Nephron progenitor cell (in vitro differentiated cells): ENCODE results near the gene GPS2.

Experiments
- DNase-seq: peaks from one replicate; pipeline ENCODE4 v3.0.0; 2021
- H3K27ac Mint-ChIP-seq: 2 replicates; pipeline ENCODE4 v1.8.0; 2021; ENCODE audit warnings: mild to moderate bottlenecking, moderate library complexity, mixed read lengths
- H3K27me3 Mint-ChIP-seq: 2 replicates; pipeline ENCODE4 v1.8.0; 2021; ENCODE audit warnings: mild to moderate bottlenecking, low read depth, mixed read lengths; ENCODE audit not compliant: poor library complexity
- H3K36me3 Mint-ChIP-seq: 2 replicates; pipeline ENCODE4 v1.8.0; 2021; ENCODE audit warnings: low read depth, mixed read lengths
- H3K4me1 Mint-ChIP-seq: 2 replicates; pipeline ENCODE4 v1.8.0; 2021; ENCODE audit warnings: mixed read lengths
- H3K4me3 Mint-ChIP-seq: 2 replicates; pipeline ENCODE4 v1.8.0; 2021; ENCODE audit warnings: mild to moderate bottlenecking, moderate library complexity, mixed read lengths
- H3K9me3 Mint-ChIP-seq: 2 replicates; pipeline ENCODE4 v1.8.0; 2021; ENCODE audit warnings: mild to moderate bottlenecking, moderate library complexity, mixed read lengths
- TF ChIP-seq, protein P1 (sequence below): fragments of 200-600 bp; sonication (generic); IDR thresholded peaks from 2 replicates; pipeline ENCODE4 v1.5.0; 2021; ENCODE audit warnings: antibody characterized with exemption

Gene GPS2

DNA sequence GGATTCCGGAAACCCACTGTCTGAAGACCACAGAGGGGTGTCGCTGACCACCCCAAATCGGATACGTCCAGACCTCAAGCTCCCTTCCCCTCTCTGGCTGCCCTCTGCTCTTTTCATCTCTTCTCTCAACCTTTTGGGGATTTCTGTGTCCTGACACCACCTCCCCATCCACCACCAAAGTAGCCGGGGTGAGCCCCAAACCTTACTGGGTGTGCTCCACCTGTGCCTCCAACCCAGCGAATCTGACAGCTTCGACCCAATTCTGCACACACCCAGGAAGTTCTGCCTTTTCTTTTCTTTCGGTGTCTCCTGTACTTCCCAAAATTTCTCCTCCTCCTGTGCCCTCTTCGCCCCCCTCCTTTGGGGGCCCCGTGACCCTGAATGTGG lies 37.3 kb upstream of the GPS2 start:
- peak overlapping the region; percentile 89 for H3K4me3 Mint-ChIP-seq
- DNase-seq = no peak

DNA sequence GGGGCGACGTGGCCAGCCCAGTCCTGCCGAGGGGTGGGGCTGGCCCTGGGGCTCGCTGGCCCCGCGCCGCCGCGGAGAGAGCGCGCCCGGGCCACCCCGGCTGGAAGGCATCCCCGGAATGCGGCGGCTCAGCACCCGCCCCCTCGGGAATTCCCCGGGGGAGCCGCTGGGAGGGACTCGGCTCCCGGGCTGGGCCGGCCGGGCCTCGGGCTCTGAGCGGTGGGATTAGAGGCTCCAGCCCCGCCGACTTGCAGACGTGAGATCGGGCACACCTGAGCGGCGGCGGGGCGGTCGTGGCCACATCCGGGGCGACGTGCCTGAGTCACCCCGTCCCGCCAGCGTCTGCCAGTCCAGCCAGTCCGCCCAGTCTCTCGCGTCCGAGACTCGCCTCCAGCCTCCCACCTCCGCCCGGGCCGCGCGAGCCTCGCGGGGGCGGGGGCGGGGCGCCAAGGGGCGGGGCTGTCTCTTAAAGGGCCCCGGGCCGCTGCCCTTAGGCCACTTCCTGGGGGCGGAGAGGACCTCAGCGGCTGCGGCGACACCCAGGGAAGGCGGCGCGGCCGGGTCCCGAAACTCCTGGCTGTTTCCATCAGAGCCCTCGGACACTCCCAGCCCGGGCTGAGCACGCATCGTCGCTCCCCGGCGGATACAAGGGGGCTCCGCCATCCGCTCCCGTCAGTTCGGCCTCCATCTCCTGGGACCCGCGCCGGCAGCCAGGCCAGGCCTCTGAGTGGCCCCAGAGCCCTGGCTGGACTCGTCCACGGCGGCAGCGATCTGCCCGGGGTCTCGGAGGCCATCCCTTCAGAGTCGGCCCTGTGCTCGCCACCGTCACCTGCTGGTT lies 36.7 kb upstream of the GPS2 start, which contains the start of gene KCTD11:
Gene KCTD11, plus strand, starts transcription at position 498 of the 838 bp plus-strand sequence.
- no peaks in the 10 kb centered on the region for H3K36me3 Mint-ChIP-seq
- no peaks in the 10 kb centered on the region for H3K9me3 Mint-ChIP-seq
- H3K27ac Mint-ChIP-seq = peak within 1 kb of the TSS; percentile 78
- H3K4me3 Mint-ChIP-seq = peak within 1 kb of the TSS; percentile 89
- DNase-seq = peak; percentile 90
- TF ChIP-seq, protein P1, sequence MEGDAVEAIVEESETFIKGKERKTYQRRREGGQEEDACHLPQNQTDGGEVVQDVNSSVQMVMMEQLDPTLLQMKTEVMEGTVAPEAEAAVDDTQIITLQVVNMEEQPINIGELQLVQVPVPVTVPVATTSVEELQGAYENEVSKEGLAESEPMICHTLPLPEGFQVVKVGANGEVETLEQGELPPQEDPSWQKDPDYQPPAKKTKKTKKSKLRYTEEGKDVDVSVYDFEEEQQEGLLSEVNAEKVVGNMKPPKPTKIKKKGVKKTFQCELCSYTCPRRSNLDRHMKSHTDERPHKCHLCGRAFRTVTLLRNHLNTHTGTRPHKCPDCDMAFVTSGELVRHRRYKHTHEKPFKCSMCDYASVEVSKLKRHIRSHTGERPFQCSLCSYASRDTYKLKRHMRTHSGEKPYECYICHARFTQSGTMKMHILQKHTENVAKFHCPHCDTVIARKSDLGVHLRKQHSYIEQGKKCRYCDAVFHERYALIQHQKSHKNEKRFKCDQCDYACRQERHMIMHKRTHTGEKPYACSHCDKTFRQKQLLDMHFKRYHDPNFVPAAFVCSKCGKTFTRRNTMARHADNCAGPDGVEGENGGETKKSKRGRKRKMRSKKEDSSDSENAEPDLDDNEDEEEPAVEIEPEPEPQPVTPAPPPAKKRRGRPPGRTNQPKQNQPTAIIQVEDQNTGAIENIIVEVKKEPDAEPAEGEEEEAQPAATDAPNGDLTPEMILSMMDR = no peak
- peaks cover 61% of the 10 kb centered on the region for H3K4me1 Mint-ChIP-seq
- peaks cover 7% of the 10 kb centered on the region for H3K27me3 Mint-ChIP-seq

More for the DNA sequence above, 37.3 kb upstream of the GPS2 start:
- Mint-ChIP-seq H3K36me3 (no peaks in the 10 kb centered on the region), H3K9me3 (no peaks in the 10 kb centered on the region), H3K27me3 (peaks cover 7% of the 10 kb centered on the region), H3K27ac (peak overlapping the region; percentile 72), H3K4me1 (peaks cover 56% of the 10 kb centered on the region)
- TF ChIP-seq, protein P1 = peak; percentile 64

DNA sequence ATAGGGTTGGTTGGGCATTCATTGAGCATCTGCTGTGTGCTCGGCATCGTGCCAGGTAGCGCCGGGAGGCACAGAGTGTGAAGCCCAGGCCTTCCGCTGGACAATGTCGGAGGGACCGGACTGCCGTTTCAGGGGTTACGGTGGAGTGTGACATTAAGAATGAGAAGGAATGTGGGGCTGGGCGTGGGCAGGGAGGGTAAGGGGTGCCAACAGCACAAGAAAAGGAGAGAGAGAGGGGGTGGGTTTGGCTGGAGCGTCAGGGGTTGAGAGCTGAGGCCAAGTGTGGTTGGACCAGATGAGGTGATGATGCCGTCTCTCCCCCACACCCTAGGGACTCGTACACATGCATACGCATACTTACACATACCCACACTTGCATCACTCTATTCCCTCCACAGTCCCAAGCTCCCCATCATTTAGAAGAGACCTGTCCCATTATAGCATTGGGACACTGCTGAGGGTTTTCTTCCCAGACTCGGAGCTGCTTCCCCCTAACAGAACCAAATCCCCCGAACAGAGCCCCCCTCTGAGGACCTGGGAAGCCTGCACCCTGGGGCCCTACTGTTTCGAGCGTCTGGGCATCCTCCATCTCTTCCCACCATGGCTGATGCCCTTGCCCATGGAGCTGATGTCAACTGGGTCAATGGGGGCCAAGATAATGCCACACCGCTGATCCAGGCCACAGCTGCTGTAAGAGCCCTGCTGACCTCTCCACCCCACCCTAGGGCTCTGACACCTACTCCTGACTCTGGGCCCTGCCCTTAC lies 33.5 kb upstream of the GPS2 start:
- Mint-ChIP-seq H3K27ac (peak overlapping the region; percentile 99), H3K27me3 (peaks cover 8% of the 10 kb centered on the region), H3K4me1 (peaks cover 68% of the 10 kb centered on the region), H3K4me3 (peak overlapping the region; percentile 85), H3K9me3 (no peaks in the 10 kb centered on the region), H3K36me3 (no peaks in the 10 kb centered on the region)
- no peak for DNase-seq
- TF ChIP-seq, protein P1 = no peak

DNA sequence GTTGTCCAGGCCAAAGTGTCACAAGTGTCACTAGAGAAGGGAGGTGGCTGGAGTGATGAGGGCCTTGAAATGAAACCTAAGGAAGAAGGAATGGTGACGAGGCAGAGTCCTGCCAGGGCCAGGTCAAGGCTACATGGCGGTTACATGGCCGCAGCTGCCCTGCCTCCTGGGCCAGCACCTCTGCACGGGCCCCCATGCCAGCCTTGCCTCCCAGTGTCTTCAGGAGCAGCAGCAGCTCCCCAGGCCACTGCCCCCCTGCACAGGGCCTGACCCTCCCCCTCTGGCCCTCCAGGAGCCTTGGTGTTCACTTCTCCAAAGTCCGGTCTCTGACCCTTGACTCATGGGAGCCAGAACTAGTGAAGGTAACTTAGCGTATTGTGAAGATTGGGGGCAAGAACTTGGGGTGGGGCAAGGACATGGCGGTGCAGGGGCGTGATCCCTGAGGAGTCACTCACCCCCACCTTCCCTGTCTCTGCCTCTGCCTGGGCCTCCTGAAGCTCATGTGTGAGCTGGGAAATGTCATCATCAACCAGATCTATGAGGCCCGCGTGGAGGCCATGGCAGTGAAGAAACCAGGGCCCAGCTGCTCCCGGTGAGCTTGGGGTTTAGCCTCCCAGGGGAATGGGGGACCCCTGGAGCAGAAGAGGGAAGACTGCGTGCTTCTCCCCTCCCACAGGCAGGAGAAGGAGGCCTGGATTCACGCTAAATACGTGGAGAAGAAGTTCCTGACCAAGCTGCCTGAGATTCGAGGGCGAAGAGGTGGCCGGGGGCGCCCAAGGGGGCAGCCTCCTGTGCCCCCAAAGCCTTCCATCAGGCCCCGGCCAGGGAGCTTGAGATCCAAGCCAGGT lies 32.7 kb upstream of the GPS2 start:
- DNase-seq = no peak
- no peak overlapping the region for H3K4me3 Mint-ChIP-seq
- no peaks in the 10 kb centered on the region for H3K36me3 Mint-ChIP-seq
- peaks cover 71% of the 10 kb centered on the region for H3K4me1 Mint-ChIP-seq
- peaks cover 8% of the 10 kb centered on the region for H3K27me3 Mint-ChIP-seq
- TF ChIP-seq, protein P1 = no peak
- peak overlapping the region; percentile 22 for H3K27ac Mint-ChIP-seq
- no peaks in the 10 kb centered on the region for H3K9me3 Mint-ChIP-seq

DNA sequence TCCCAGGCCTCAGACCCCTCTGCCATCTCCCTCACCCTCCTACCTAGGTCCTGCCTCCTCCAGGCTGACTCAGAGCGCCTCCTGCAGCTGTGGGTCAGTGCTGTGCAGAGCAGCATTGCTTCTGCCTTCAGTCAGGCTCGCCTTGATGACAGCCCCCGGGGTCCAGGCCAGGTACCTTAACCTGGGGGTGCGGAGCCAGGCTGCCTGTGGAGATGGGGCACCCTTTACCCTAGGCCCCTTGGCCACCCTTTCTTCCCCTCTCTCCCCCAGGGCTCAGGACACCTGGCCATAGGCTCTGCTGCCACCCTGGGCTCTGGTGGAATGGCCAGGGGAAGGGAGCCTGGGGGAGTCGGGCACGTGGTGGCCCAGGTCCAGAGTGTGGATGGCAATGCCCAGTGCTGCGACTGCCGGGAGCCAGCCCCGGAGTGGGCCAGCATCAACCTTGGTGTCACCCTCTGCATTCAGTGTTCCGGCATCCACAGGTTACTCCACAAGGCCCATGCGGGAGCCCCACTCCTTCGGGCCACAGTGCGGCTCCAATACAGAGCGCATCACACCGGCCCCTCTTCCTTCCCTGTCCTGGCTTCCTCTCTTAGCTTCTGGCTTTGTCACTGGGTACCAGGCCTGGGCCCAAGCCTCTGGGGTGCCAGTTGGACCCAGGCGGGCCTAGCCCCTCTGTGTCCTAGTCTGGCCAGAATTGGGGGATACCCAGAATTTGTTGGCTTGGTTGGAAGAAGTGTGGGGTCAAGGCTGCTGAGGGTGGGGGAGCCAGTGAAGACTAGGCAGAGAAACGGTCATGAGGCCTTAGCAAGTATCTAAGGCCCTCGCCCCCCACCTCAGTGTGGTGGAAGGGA lies 31.8 kb upstream of the GPS2 start:
- Mint-ChIP-seq H3K9me3 (no peaks in the 10 kb centered on the region), H3K4me1 (peaks cover 64% of the 10 kb centered on the region), H3K27me3 (peaks cover 9% of the 10 kb centered on the region), H3K27ac (peak overlapping the region; percentile 22), H3K4me3 (no peak overlapping the region), H3K36me3 (no peaks in the 10 kb centered on the region)
- TF ChIP-seq, protein P1 = no peak
- no peak for DNase-seq
